Fibroblast of mammary gland (primary cell): ENCODE measurements around the gene CTNNA3.

ENCODE experiments used
- DNase-seq: peaks from one replicate; pipeline ENCODE4 v3.0.0-alpha.2; 2010; ENCODE audit warnings: low read depth
- H3K4me3 ChIP-seq: 2 replicates; pipeline ENCODE4 v1.5.1; 2011; ENCODE audit warnings: low read depth, mild to moderate bottlenecking, low read length, moderate library complexity; ENCODE audit not compliant: control insufficient read depth
- CTCF ChIP-seq: conservative IDR thresholded peaks from 2 replicates; pipeline ENCODE4 v1.5.1; 2011; ENCODE audit warnings: low read depth, low read length, inconsistent platforms; ENCODE audit not compliant: control insufficient read depth, insufficient read depth

CTNNA3 gene

GRCh38 chr10:66273966-66274519 lies 1422.0 kb downstream of the CTNNA3 start:
- DNase-seq, result no peak
- no peak for TF ChIP-seq CTCF
- H3K4me3 ChIP-seq, result no peak overlapping the region

GRCh38 chr10:66265398-66265797 lies 1430.6 kb downstream of the CTNNA3 start:
- no peak for DNase-seq
- no peak for TF ChIP-seq CTCF
- H3K4me3 ChIP-seq, result no peak overlapping the region

- H3K4me3 ChIP-seq, result no peak overlapping the region
- DNase-seq, result no peak
- TF ChIP-seq CTCF, result no peak
Observed at GRCh38 chr10:66259836-66260235, 1436.2 kb downstream of the CTNNA3 start.

- H3K4me3 ChIP-seq, result no peak overlapping the region
- TF ChIP-seq CTCF, result no peak
- DNase-seq, result no peak
Observed at GRCh38 chr10:66258693-66259092, 1437.3 kb downstream of the CTNNA3 start.

- TF ChIP-seq CTCF, result no peak
- DNase-seq, result no peak
- H3K4me3 ChIP-seq, result no peak overlapping the region
Observed at GRCh38 chr10:66257801-66258200, 1438.2 kb downstream of the CTNNA3 start.

GRCh38 chr10:66252986-66253385 lies 1443.0 kb downstream of the CTNNA3 start:
- no peak for TF ChIP-seq CTCF
- no peak for DNase-seq
- no peak overlapping the region for H3K4me3 ChIP-seq

- DNase-seq, result no peak
- TF ChIP-seq CTCF, result no peak
Observed at GRCh38 chr10:66246177-66246576, 1449.8 kb downstream of the CTNNA3 start.

More at GRCh38 chr10:66246177-66246576, 1449.8 kb downstream of the CTNNA3 start:
- H3K4me3 ChIP-seq, result no peak overlapping the region
